GM12878 (cell line): ENCODE measurements around the gene GRK5. TPM values are rescaled to one million over a fixed set of nuclear protein-coding genes. Genes with fewer than 3 reads are reported as not detected.
A peak's percentile ranks its signal among the peaks of the same experiment; 100 is the strongest.

Experiments used
- ATAC-seq: fragments of 200-7000 bp; cut with Tn5 transposase; 3 replicates; pipeline ENCODE4 v1.9.1; 2020; ENCODE audit warnings: mild to moderate bottlenecking, moderate library complexity
- BruUV-seq: library from RNA; stranded (reverse); fragments of 400-500 nt; replicated peaks from 2 replicates; lab custom pipeline; 2021; lab: Mats Ljungman, UMichigan
- CTCF ChIA-PET: fragments of 300-600 bp; sonication (Branson Sonifier 250); formaldehyde crosslinking; extraction: SDS; loops from one replicate; lab custom pipeline; 2021; ENCODE audit warnings: inconsistent platforms; lab: Yijun Ruan, JAX
- POLR2A ChIA-PET: fragments of 350-600 bp; formaldehyde crosslinking; extraction: SDS; loops from one replicate; lab custom pipeline; 2021; ENCODE audit warnings: inconsistent platforms; lab: Charles Lee
- RAD21 ChIA-PET: fragments of 300-600 bp; sonication (Branson Sonifier 250); formaldehyde crosslinking; loops from one replicate; lab custom pipeline; 2023; ENCODE audit warnings: antibody characterized with exemption; ENCODE audit not compliant: unreplicated experiment; lab: Charles Lee
- SMC1A ChIA-PET: fragments of 300-600 bp; sonication (Branson Sonifier 250); formaldehyde crosslinking; loops from one replicate; lab custom pipeline; 2023; ENCODE audit not compliant: unreplicated experiment, uncharacterized antibody; lab: Charles Lee
- DNase-seq: peaks from one replicate; pipeline ENCODE4 v3.0.0-alpha.2; 2011; ENCODE audit warnings: low read depth, low spot score
- FAIRE-seq: peaks from 3 replicates; lab custom pipeline; 2011; peaks lifted over from hg19 to GRCh38; lab: Jason Lieb, UNC
- H2AFZ ChIP-seq: 2 replicates; pipeline ENCODE4 v1.6.0; 2011; ENCODE audit warnings: low read depth, low read length, control low read depth; ENCODE audit not compliant: control insufficient read depth
- H3K27ac ChIP-seq: 2 replicates; pipeline ENCODE4 v1.5.1; 2011; ENCODE audit warnings: control low read depth; ENCODE audit not compliant: control insufficient read depth, insufficient read depth
- H3K27me3 ChIP-seq, 2 experiments: replicated peaks in 1 of 2; 2 replicates each; pipeline versions ENCODE4 v1.6.0 to v1.6.1; 2011; ENCODE audit warnings: low read length in 1 of 2; ENCODE audit not compliant: control insufficient read depth in 2 of 2, insufficient read depth in 2 of 2
- H3K36me3 ChIP-seq, 2 experiments: 2 replicates each; pipeline ENCODE4 v1.5.1; 2011; ENCODE audit warnings: low read length in 1 of 2; ENCODE audit not compliant: control insufficient read depth in 2 of 2, insufficient read depth in 2 of 2
- H3K4me1 ChIP-seq: 2 replicates; pipeline ENCODE4 v1.6.1; 2011; ENCODE audit warnings: mild to moderate bottlenecking, low read length, moderate library complexity, mixed read lengths; ENCODE audit not compliant: control insufficient read depth, insufficient read depth
- H3K4me2 ChIP-seq: 2 replicates; pipeline ENCODE4 v1.6.0; 2011; ENCODE audit warnings: control low read depth; ENCODE audit not compliant: control insufficient read depth, insufficient read depth
- H3K4me3 ChIP-seq: fragments of 200-600 bp; sonication (generic); 2 replicates; pipeline ENCODE4 v1.5.1; 2016
- H3K79me2 ChIP-seq: 2 replicates; pipeline ENCODE4 v1.6.0; 2011; ENCODE audit warnings: low read length; ENCODE audit not compliant: control insufficient read depth, insufficient read depth
- H3K9ac ChIP-seq: 2 replicates; pipeline ENCODE4 v1.8.0; 2011; ENCODE audit warnings: low read length, control low read depth, mixed read lengths; ENCODE audit not compliant: control insufficient read depth, insufficient read depth
- H3K9me3 ChIP-seq: replicated peaks from 3 replicates; pipeline ENCODE4 v1.5.1; 2011; ENCODE audit warnings: mild to moderate bottlenecking, low read length; ENCODE audit not compliant: control insufficient read depth, insufficient read depth
- H4K20me1 ChIP-seq: 2 replicates; pipeline ENCODE4 v1.6.0; 2011; ENCODE audit not compliant: control insufficient read depth, insufficient read depth
- BCL11A ChIP-seq: IDR thresholded peaks from 2 replicates; pipeline ENCODE4 v1.6.1; 2011; ENCODE audit warnings: low read depth, low read length
- BCL3 ChIP-seq: IDR thresholded peaks from 2 replicates; pipeline ENCODE4 v1.6.1; 2011; ENCODE audit warnings: borderline replicate concordance, low read depth, mild to moderate bottlenecking, moderate library complexity, low read length; ENCODE audit not compliant: insufficient read depth, poor library complexity, severe bottlenecking
- CEBPZ ChIP-seq: fragments of 150-350 bp; IDR thresholded peaks from 2 replicates; pipeline ENCODE4 v1.6.1; 2016; ENCODE audit warnings: low read depth, low read length
- FOXK2 ChIP-seq: fragments of 450-650 bp; IDR thresholded peaks from 2 replicates; pipeline ENCODE4 v1.6.1; 2017; ENCODE audit warnings: mild to moderate bottlenecking, moderate library complexity
- MEF2B ChIP-seq: fragments of 450-650 bp; IDR thresholded peaks from 2 replicates; pipeline ENCODE4 v1.6.1; 2018; ENCODE audit warnings: mild to moderate bottlenecking, moderate library complexity; ENCODE audit not compliant: partially characterized antibody, poor library complexity, severe bottlenecking
- NR2F1 ChIP-seq: fragments of 450-650 bp; conservative IDR thresholded peaks from 2 replicates; pipeline ENCODE4 v1.6.1; 2017; ENCODE audit warnings: mild to moderate bottlenecking
- SMAD5 ChIP-seq: IDR thresholded peaks from 2 replicates; pipeline ENCODE4 v1.6.1; 2016; ENCODE audit warnings: antibody characterized with exemption, low read depth
- STAT1 ChIP-seq: fragments of 450-650 bp; conservative IDR thresholded peaks from 2 replicates; pipeline ENCODE4 v1.6.1; 2014; ENCODE audit warnings: antibody characterized with exemption, mild to moderate bottlenecking
- STAT3 ChIP-seq: IDR thresholded peaks from 2 replicates; pipeline ENCODE4 v1.6.1; 2011; ENCODE audit warnings: low read depth, low read length, improper control_type of control experiment
- WGBS: methylation state at CpG from one replicate; pipeline ENCODE4 v1.1.6; 2016; ENCODE audit warnings: low lambda C conversion rate; ENCODE audit not compliant: insufficient replicate concordance, insufficient coverage; ENCODE audit errors: missing lambda C conversion rate; 5-methylcytosine and 5-hydroxymethylcytosine counted together
- in situ Hi-C: fragments of 300-500 bp; cut with MboI; formaldehyde crosslinking; loops from 9 replicates; pipeline ENCODE4 v1.14.3; 2018; ENCODE audit warnings: mixed read lengths
- intact Hi-C: fragments of 100-400 bp; cut with micrococcal nuclease; formaldehyde crosslinking; loops from one replicate; pipeline ENCODE4 v1.14.2; 2022; ENCODE audit not compliant: unreplicated experiment
- polyA plus RNA-seq, 11 experiments: library from polyadenylated mRNA; depleted of rRNA in 4 of 11; unstranded in 6 of 11; stranded (reverse) in 5 of 11; fragments of >200 nt; fragmentation: Nextera tagmentation in 4 of 11; fragmentation: Illumina TruSeq in 1 of 11; extraction: Ambion mirVana in 4 of 11; extraction: Trizol in 1 of 11; gene quantifications; 1 replicate in 1 of 11; 2 replicates in 10 of 11; pipeline versions ENCODE4 v1.2.1 to v1.2.3, GENCODE V29; 2011 to 2016; ENCODE audit warnings: inconsistent platforms in 2 of 11, missing spikeins in 2 of 11, low read depth in 1 of 11
- total RNA-seq, 4 experiments: library from RNA; depleted of rRNA in 3 of 4; stranded (reverse); fragments of >200 nt in 3 of 4; fragmentation: Illumina TruSeq in 1 of 4; extraction: Trizol in 1 of 4; gene quantifications; 2 replicates each; pipeline versions ENCODE4 v1.2.1 to v1.2.3, GENCODE V29; 2013 to 2021

Gene GRK5
- total and polyA plus RNA-seq, 10 of the 15 experiments (the other 5 are each of a cell fraction or from before 2014, with no cell fraction given): 0.11 to 22.1 (median 10.0) TPM

GRCh38 chr10:119221666-119222065 lies 14.3 kb downstream of the GRK5 start:
- Histone ChIP-seq H3K4me1 (0 out of 2 replicates have a peak, but pooled peaks cover 2% of the 10 kb centered on the region), H3K4me2 (no peak overlapping the region), H3K27me3 (no peaks in the 10 kb centered on the region), H3K27ac (no peak overlapping the region), H3K9me3 (no peaks in the 10 kb centered on the region), H3K9ac (no peak overlapping the region), H3K4me3 (no peak overlapping the region), H4K20me1 (no peaks in the 10 kb centered on the region), H3K79me2 (peaks cover 3% of the 10 kb centered on the region), H3K36me3 (no peaks in the 10 kb centered on the region), H2AFZ (no peak overlapping the region)
- SMC1A ChIA-PET: interaction anchor here (1.2 to 1.3 kb wide), 2 partner anchors 12 to 13 kb away, joined by 4 read pairs; no protein-coding TSS in a partner anchor
- BruUV-seq: no TSS peak
- RAD21 ChIA-PET: interaction anchor here (1.3 to 1.6 kb wide), 2 partner anchors 14 to 47 kb away, joined by 3 to 5 read pairs; partner anchors contain the start of gene GRK5
- in situ Hi-C loops (no loop called here), intact Hi-C loops (no loop called here)
- POLR2A ChIA-PET: no interaction called here
- ATAC-seq (peak; percentile 44), DNase-seq (no peak), FAIRE-seq (no peak)
- TF ChIP-seq MEF2B (peak; percentile 67), BCL11A (no peak)
- 42% methylated on average over 1 of the region's 1 CpG for WGBS
- CTCF ChIA-PET: interaction anchor here (0.7 to 1.7 kb wide), 4 partner anchors 10 to 194 kb away, joined by 3 to 7 read pairs (median 3); no protein-coding TSS in a partner anchor

- in situ Hi-C loops: no loop called here
- ChIA-PET SMC1A (interaction anchor here (1.3 kb wide), 1 partner anchor 13 kb away, joined by 4 read pairs; no protein-coding TSS in a partner anchor), RAD21 (interaction anchor here (1.3 to 1.6 kb wide), 2 partner anchors 15 to 46 kb away, joined by 3 to 5 read pairs; partner anchors contain the start of gene GRK5), POLR2A (no interaction called here), CTCF (interaction anchor here (0.7 to 1.7 kb wide), 6 partner anchors 10 to 193 kb away, joined by 3 to 7 read pairs (median 3); no protein-coding TSS in a partner anchor)
- Histone ChIP-seq H3K27me3 (no peaks in the 10 kb centered on the region), H3K27ac (no peak overlapping the region), H4K20me1 (no peaks in the 10 kb centered on the region), H3K36me3 (no peaks in the 10 kb centered on the region), H3K79me2 (peaks cover 3% of the 10 kb centered on the region), H3K4me1 (0 out of 2 replicates have a peak, but pooled peaks cover 2% of the 10 kb centered on the region), H3K9ac (no peak overlapping the region), H3K9me3 (no peaks in the 10 kb centered on the region), H3K4me3 (no peak overlapping the region), H2AFZ (no peak overlapping the region), H3K4me2 (0 out of 2 replicates have a peak overlapping the region, but pooled peaks have one; percentile 17)
- no TSS peak for BruUV-seq
- DNase-seq (no peak), ATAC-seq (no peak), FAIRE-seq (no peak)
- WGBS: 80% methylated on average over 9 of the region's 9 CpGs
- intact Hi-C loops: no loop called here
- no peak for TF ChIP-seq NR2F1
- TF ChIP-seq BCL3: no peak
- no peak for TF ChIP-seq SMAD5
- TF ChIP-seq STAT3: no peak
- no peak for TF ChIP-seq STAT1
- TF ChIP-seq FOXK2: no peak
- no peak for TF ChIP-seq CEBPZ
These were observed 15.2 kb downstream of the GRK5 start for GRCh38 chr10:119222537-119222936.
